Activated T-cell treated with anti-CD3 and anti-CD28 coated beads for 48 hours (primary cell): ENCODE results near the gene CALML6.

ENCODE experiments used
- DNase-seq: peaks from one replicate; pipeline ENCODE4 v3.0.0-alpha.2; 2020; ENCODE audit warnings: low read depth

Gene CALML6

GRCh38 chr1:1942753-1943656, 27.9 kb downstream of the CALML6 start:
- no peak for DNase-seq

GRCh38 chr1:1943834-1944570, 28.9 kb downstream of the CALML6 start:
- peak; percentile 52 for DNase-seq

- DNase-seq: no peak
Observed at GRCh38 chr1:1945782-1946393, 30.8 kb downstream of the CALML6 start.

- DNase-seq: no peak
Observed at GRCh38 chr1:1946540-1946939, 31.5 kb downstream of the CALML6 start.

GRCh38 chr1:1947493-1947892, 32.4 kb downstream of the CALML6 start:
- DNase-seq: no peak

- DNase-seq: no peak
Observed at GRCh38 chr1:1948783-1949182, 33.7 kb downstream of the CALML6 start.

GRCh38 chr1:1950940-1951339, 35.9 kb downstream of the CALML6 start:
- no peak for DNase-seq

GRCh38 chr1:1954015-1954414, 39.0 kb downstream of the CALML6 start:
- DNase-seq: no peak

GRCh38 chr1:1954831-1955441, 39.9 kb downstream of the CALML6 start:
- DNase-seq: peak; percentile 27

- no peak for DNase-seq
Observed at GRCh38 chr1:1955621-1956094, 40.6 kb downstream of the CALML6 start.

- DNase-seq: no peak
Observed at GRCh38 chr1:1956101-1956500, 41.0 kb downstream of the CALML6 start.

- DNase-seq: no peak
Observed at GRCh38 chr1:1956586-1957532, 41.8 kb downstream of the CALML6 start.

GRCh38 chr1:1957533-1957961, 42.5 kb downstream of the CALML6 start:
- DNase-seq: no peak

GRCh38 chr1:1958071-1958541, 43.0 kb downstream of the CALML6 start:
- DNase-seq: no peak

- DNase-seq: no peak
Observed at GRCh38 chr1:1959459-1959839, 44.4 kb downstream of the CALML6 start.

GRCh38 chr1:1959840-1960479, 44.9 kb downstream of the CALML6 start:
- DNase-seq: peak; percentile 81

- DNase-seq: no peak
Observed at GRCh38 chr1:1960480-1961196, 45.6 kb downstream of the CALML6 start.

- no peak for DNase-seq
Observed at GRCh38 chr1:1962752-1963151, 47.7 kb downstream of the CALML6 start.

- no peak for DNase-seq
Observed at GRCh38 chr1:1963570-1963969, 48.5 kb downstream of the CALML6 start.

- DNase-seq: no peak
Observed at GRCh38 chr1:1964811-1965210, 49.8 kb downstream of the CALML6 start.
